Left lung (tissue), 10 donors: ENCODE measurements around the gene ZNF205. TPM values are rescaled to one million over a fixed set of nuclear protein-coding genes. Genes with fewer than 3 reads are reported as not detected.

Experiments
- ATAC-seq: fragments of 200-7000 bp; cut with Tn5 transposase; one replicate; pipeline ENCODE4 v1.9.1; 2020; ENCODE audit warnings: moderate library complexity
- DNase-seq, 4 donors: peaks; one replicate each; pipeline ENCODE4 v3.0.0-alpha.2; 2013 to 2020
- H3K27ac ChIP-seq, 2 donors: fragments of 200-600 bp; sonication (generic) in 1 of 2; one replicate each; pipeline versions ENCODE4 v1.5.0 to v1.8.0; 2020 to 2021
- H3K27me3 ChIP-seq, 2 donors: fragments of 200-600 bp; sonication (generic) in 1 of 2; one replicate each; pipeline versions ENCODE4 v1.5.0 to v1.8.0; 2020 to 2021
- H3K36me3 ChIP-seq, 2 donors: fragments of 200-600 bp; sonication (generic) in 1 of 2; one replicate each; pipeline versions ENCODE4 v1.5.0 to v1.8.0; 2020 to 2021
- H3K4me1 ChIP-seq, 2 donors: fragments of 200-600 bp; one replicate each; pipeline ENCODE4 v1.8.0; 2021
- H3K4me3 ChIP-seq, 2 donors: fragments of 200-600 bp; sonication (generic) in 1 of 2; one replicate each; pipeline versions ENCODE4 v1.5.0 to v1.8.0; 2020 to 2021; ENCODE audit warnings: mild to moderate bottlenecking in 1 of 2
- H3K9me3 ChIP-seq, 2 donors: fragments of 200-600 bp; sonication (generic) in 1 of 2; one replicate each; pipeline versions ENCODE4 v1.5.0 to v1.8.0; 2020 to 2021
- CTCF ChIP-seq, 2 donors: fragments of 200-600 bp; sonication (generic) in 1 of 2; IDR thresholded peaks; one replicate each; pipeline versions ENCODE4 v1.5.0 to v1.8.0; 2021; ENCODE audit warnings: antibody characterized with exemption in 2 of 2
- intact Hi-C, 2 donors: fragments of 100-400 bp; cut with DNase I; formaldehyde crosslinking; loops; one replicate each; pipeline versions ENCODE4 v1.11.2 to v1.14.2; 2022
- polyA plus RNA-seq, 6 donors: library from polyadenylated mRNA; unstranded; fragments of 120-200 nt; gene quantifications; one replicate each; pipeline ENCODE4 v1.2.1, GENCODE V29; 2013; ENCODE audit not compliant: insufficient read length in 6 of 6
- total RNA-seq, 2 donors: library from RNA; stranded (reverse); fragmentation: NEBNext Ultra II Directional; extraction: Animal tissue kit (Norgen Biotek cat#: 25700); gene quantifications; one replicate each; pipeline ENCODE4 v1.2.1, GENCODE V29; 2021
- donor health status: DM: no; HTN: yes; CAD: no.
- donor health status: DM: no; HTN: no; CAD: no.

ZNF205 gene
- total and polyA plus RNA-seq, 8 donors = 9.7 to 17.6 (median 15.7) TPM

- TF ChIP-seq CTCF (IDR thresholded peaks at IDR 0.05) = no peak
- Histone ChIP-seq H3K27ac (peak overlapping the region in 1 of 2 donors; percentile 60), H3K27me3 (no peaks in the 10 kb centered on the region), H3K9me3 (no peaks in the 10 kb centered on the region), H3K36me3 (no peaks in the 10 kb centered on the region), H3K4me3 (no peak overlapping the region), H3K4me1 (peaks cover 10 to 45% of the 10 kb centered on the region in 2 donors)
- intact Hi-C loops = no loop called here
- ATAC-seq = no peak
- DNase-seq = no peak
These were observed 13.0 kb upstream of the ZNF205 start for GRCh38 chr16:3099395-3099731.

GRCh38 chr16:3099732-3100499, 12.5 kb upstream of the ZNF205 start:
- peak overlapping the region; percentile 13 to 29 for H3K4me3 ChIP-seq

GRCh38 chr16:3101018-3101840, 11.2 kb upstream of the ZNF205 start:
- peak; percentile 32 to 45 for TF ChIP-seq CTCF (IDR thresholded peaks at IDR 0.05)
- Histone ChIP-seq H3K4me1 (peaks cover 10 to 41% of the 10 kb centered on the region in 2 donors), H3K27me3 (no peaks in the 10 kb centered on the region), H3K9me3 (no peaks in the 10 kb centered on the region), H3K4me3 (peak overlapping the region in 1 of 2 donors; percentile 23), H3K27ac (peak overlapping the region; percentile 76 to 80), H3K36me3 (no peaks in the 10 kb centered on the region)
- ATAC-seq (peak; percentile 20), DNase-seq (no peak)
- intact Hi-C loops = no loop called here

More at GRCh38 chr16:3099732-3100499, 12.5 kb upstream of the ZNF205 start:
- no peak for TF ChIP-seq CTCF (IDR thresholded peaks at IDR 0.05)
- no peaks in the 10 kb centered on the region for H3K36me3 ChIP-seq
- no peaks in the 10 kb centered on the region for H3K27me3 ChIP-seq
- H3K27ac ChIP-seq = peak overlapping the region in 1 of 2 donors; percentile 60
- ATAC-seq (peak; percentile 98), DNase-seq (peak in 3 of 4 donors; percentile 89 to 97 (median 94))
- intact Hi-C loops = no loop called here
- H3K4me1 ChIP-seq = peaks cover 10 to 45% of the 10 kb centered on the region in 2 donors
- H3K9me3 ChIP-seq = no peaks in the 10 kb centered on the region

GRCh38 chr16:3101841-3102470, 10.4 kb upstream of the ZNF205 start:
- no peak for DNase-seq
- Histone ChIP-seq H3K27me3 (no peaks in the 10 kb centered on the region), H3K4me3 (peak overlapping the region in 1 of 2 donors; percentile 23), H3K4me1 (peaks cover 12 to 38% of the 10 kb centered on the region in 2 donors), H3K9me3 (no peaks in the 10 kb centered on the region), H3K36me3 (no peaks in the 10 kb centered on the region), H3K27ac (peak overlapping the region; percentile 76 to 80)
- no peak for TF ChIP-seq CTCF (IDR thresholded peaks at IDR 0.05)
- intact Hi-C loops = no loop called here
- ATAC-seq = peak; percentile 1
